Kidney tubule cell (primary cell): Measurements from ENCODE around the gene TFPT.

ENCODE experiments used
- DNase-seq: peaks from one replicate; pipeline ENCODE4 v3.0.0-alpha.2; 2018; ENCODE audit warnings: low spot score

TFPT gene

DNA sequence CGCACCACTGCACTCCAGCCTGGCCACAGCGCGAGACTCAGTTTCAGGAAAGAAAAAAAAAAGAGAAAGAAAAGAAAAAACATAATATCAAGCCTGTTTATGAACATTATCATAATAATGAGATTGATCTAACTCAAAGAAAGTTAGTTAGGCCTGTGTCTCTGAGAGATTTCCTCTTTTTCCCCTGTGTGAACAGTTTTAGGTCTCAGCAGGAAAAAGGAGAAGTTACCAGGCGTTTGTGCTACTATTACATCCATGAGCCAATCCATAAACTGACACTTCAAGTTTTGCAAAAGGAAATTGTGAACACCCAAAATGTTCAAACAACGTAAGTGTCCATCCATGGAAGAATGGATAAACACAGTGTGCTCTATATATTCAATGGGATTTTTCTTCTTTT is 38.1 kb downstream of the TFPT start:
- DNase-seq, result no peak

DNA sequence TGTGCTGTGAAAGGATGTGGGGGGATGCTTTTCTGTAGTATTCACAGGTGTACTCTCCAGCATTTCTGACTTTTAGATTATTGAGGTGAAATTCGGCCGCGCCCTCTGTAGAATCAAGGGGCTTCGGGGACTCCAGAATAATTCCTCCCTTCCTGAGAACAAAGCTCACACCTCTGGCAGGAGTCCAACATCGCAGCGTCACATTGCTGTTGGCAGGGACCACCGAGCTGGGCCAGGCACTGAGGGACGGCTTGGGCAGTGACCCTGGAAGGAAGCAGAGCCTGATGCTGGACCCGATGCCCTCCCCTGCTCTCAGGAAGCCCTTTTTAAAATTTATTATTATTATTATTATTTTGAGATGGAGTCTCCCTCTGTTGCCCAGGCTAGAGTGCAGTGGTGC is 40.6 kb downstream of the TFPT start:
- DNase-seq, result no peak

DNA sequence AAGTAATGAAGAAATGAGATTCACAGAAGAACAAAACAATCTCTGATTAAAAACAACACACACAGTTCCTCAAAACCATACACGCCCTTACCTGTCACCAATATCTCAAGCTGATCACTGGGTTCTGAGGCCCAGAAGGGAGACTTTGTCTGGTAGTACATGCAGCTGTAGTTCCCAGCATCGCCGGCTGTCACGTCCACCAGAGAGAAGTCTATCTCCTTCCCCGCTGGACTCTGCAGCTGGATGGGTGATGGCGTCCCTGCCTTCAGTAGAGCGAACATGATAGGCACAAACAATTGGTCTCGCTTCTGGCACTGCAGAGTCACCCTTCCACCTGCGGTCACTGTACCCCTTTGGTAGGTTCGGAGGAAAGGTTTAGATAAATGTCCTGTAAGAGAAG is 41.6 kb downstream of the TFPT start:
- no peak for DNase-seq

DNA sequence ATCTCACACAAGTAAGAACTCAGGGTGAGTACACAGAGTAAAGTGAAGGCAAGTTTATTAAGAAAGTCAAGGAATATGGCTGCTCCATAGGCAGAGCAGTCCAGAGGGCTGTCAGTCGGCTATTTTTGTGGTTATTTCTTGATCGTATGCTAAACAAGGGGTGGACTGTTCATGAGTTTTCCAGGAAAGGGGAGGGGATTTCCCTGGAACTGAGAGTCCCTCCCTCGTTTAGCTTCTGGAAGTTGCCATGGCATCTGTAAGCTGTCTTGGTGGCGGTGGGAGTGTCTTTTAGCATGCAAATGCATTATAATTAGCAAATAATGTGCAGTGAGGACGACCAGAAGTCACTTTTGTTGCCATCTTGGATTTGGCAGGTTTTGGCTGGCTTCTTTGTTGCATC is 46.0 kb downstream of the TFPT start:
- DNase-seq, result no peak

DNA sequence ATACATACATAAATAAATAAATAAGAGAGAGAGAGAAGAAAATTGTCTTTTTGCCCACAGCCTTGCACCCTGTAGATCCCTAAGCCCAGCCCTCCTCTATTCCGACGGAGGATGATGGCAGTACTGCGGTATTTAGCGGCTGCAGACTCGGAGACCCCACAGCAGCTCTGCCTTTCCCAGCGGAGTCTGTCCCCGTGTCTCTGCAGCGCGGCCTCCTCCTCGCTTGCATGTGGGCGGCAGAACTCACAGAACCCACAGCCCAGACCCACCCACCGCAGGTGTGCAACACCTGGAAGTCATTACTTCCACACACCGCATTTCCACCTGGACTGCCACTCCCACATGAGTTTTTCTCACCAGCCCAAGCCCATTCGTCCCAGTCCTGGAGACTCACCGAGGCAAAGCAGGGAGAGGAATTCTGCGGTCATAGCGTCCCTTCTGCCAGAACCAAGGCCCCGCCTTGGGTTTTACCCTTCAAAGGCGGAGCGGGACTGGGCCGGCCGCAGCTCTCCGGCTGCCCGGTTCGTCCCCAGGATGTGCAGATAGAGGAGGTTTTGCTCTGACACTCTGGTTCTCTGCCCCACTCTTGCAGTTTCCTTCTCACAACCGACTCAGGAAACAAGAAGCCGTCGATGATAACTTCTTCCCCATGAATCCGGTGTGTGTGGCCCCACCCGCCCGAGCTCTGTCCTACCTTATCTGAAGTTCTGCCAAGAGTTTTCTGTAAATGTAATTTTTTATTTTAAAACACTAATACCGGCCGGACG is 51.9 kb downstream of the TFPT start, which contains the start of gene VSTM1:
VSTM1 (minus strand) TSS at position 548 of the 767 bp plus-strand sequence; CDS start at position 428, 120 bp downstream.
- DNase-seq, result no peak

DNA sequence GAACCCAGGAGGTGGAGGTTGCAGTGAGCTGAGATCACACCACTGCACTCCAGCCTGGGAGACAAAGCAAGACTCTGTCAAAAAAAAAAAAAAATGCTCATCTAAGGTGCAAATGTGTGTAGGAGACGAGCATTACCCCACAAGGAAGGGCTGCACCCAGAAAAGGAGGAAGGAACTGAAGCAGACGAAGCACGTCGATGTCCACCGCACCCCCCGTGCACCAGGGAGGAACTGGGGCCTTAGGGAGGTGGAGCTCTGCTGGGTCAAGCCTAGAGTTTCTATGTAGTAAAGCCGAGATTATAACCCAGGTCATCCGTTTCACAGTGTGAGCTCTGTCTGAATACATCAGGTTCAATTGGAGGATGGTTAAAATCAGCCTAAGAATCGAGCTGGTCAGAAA is 52.8 kb downstream of the TFPT start:
- DNase-seq, result no peak
